DND-41 (cell line): ENCODE data around the gene DNAJC21.
"Not testable (repeated sequence)": the region's sequence is repeated elsewhere in the genome, so short reads cannot be mapped to it uniquely, and the experiment has no call there.

Experiments used
- ATAC-seq: fragments of 200-7000 bp; cut with Tn5 transposase; 3 replicates; pipeline ENCODE4 v1.9.1; 2021; ENCODE audit warnings: low read depth; ENCODE audit not compliant: insufficient read depth
- DNase-seq: peaks from one replicate; pipeline ENCODE4 v3.0.0-alpha.2; 2020
- H2AFZ ChIP-seq: 2 replicates; pipeline ENCODE4 v1.6.0; 2012; ENCODE audit warnings: low read depth, low read length
- H3K27ac ChIP-seq: 2 replicates; pipeline ENCODE4 v1.5.1; 2012; ENCODE audit warnings: low read length, inconsistent platforms
- H3K27me3 ChIP-seq: fragments of 200-600 bp; sonication (generic); 2 replicates; pipeline ENCODE4 v1.6.0; 2012; ENCODE audit warnings: low read length, mild to moderate bottlenecking, inconsistent platforms; ENCODE audit not compliant: insufficient read depth, poor library complexity
- H3K36me3 ChIP-seq: 2 replicates; pipeline ENCODE4 v1.5.1; 2012; ENCODE audit warnings: low read length, inconsistent platforms; ENCODE audit not compliant: insufficient read depth
- H3K4me1 ChIP-seq: 2 replicates; pipeline ENCODE4 v1.5.1; 2012; ENCODE audit warnings: mild to moderate bottlenecking, low read length; ENCODE audit not compliant: insufficient read depth
- H3K4me2 ChIP-seq: 2 replicates; pipeline ENCODE4 v1.6.0; 2012; ENCODE audit warnings: mild to moderate bottlenecking, moderate library complexity, low read length, inconsistent platforms; ENCODE audit not compliant: insufficient read depth
- H3K4me3 ChIP-seq, 2 experiments: fragments of 200-600 bp in 1 of 2; shearing (Covaris generic) in 1 of 2; 2 replicates each; pipeline ENCODE4 v1.5.1; 2012 to 2016; ENCODE audit warnings: inconsistent platforms in 2 of 2, low read length in 2 of 2, mild to moderate bottlenecking in 2 of 2, low read depth in 1 of 2, moderate library complexity in 1 of 2
- H3K79me2 ChIP-seq: 2 replicates; pipeline ENCODE4 v1.6.0; 2012; ENCODE audit warnings: low read length, inconsistent platforms; ENCODE audit not compliant: insufficient read depth
- H3K9ac ChIP-seq: 2 replicates; pipeline ENCODE4 v1.6.0; 2012; ENCODE audit warnings: low read depth, mild to moderate bottlenecking, inconsistent platforms, low read length, moderate library complexity
- H3K9me3 ChIP-seq: 2 replicates; pipeline ENCODE4 v1.5.1; 2012; ENCODE audit warnings: low read length, moderate library complexity, mild to moderate bottlenecking, inconsistent platforms; ENCODE audit not compliant: insufficient read depth, severe bottlenecking
- H4K20me1 ChIP-seq: 2 replicates; pipeline ENCODE4 v1.6.0; 2012; ENCODE audit warnings: low read length; ENCODE audit not compliant: insufficient read depth
- EZH2 ChIP-seq: IDR thresholded peaks from 3 replicates; pipeline ENCODE4 v1.6.1; 2012; ENCODE audit warnings: borderline replicate concordance, low read depth, mild to moderate bottlenecking, moderate library complexity, low read length, inconsistent platforms; ENCODE audit not compliant: severe bottlenecking
- TF ChIP-seq, protein P1 (sequence below): IDR thresholded peaks from 2 replicates; pipeline ENCODE4 v1.5.1; 2012; ENCODE audit warnings: borderline replicate concordance, low read length, moderate library complexity, mild to moderate bottlenecking; ENCODE audit not compliant: poor library complexity, severe bottlenecking; ENCODE audit errors: extremely low read depth

Gene DNAJC21

GRCh38 chr5:34968258-34968657 is 38.9 kb downstream of the DNAJC21 start:
- Histone ChIP-seq H3K4me3 (no peak overlapping the region), H3K9me3 (no peaks in the 10 kb centered on the region), H3K27me3 (no peaks in the 10 kb centered on the region), H3K9ac (no peak overlapping the region), H3K79me2 (no peaks in the 10 kb centered on the region), H4K20me1 (no peaks in the 10 kb centered on the region), H3K4me1 (no peaks in the 10 kb centered on the region), H3K4me2 (no peak overlapping the region), H2AFZ (no peak overlapping the region), H3K27ac (no peak overlapping the region), H3K36me3 (no peaks in the 10 kb centered on the region; the same call in 1 of the 2 replicates)
- DNase-seq = no peak
- no peak for TF ChIP-seq EZH2
- TF ChIP-seq, protein P1, sequence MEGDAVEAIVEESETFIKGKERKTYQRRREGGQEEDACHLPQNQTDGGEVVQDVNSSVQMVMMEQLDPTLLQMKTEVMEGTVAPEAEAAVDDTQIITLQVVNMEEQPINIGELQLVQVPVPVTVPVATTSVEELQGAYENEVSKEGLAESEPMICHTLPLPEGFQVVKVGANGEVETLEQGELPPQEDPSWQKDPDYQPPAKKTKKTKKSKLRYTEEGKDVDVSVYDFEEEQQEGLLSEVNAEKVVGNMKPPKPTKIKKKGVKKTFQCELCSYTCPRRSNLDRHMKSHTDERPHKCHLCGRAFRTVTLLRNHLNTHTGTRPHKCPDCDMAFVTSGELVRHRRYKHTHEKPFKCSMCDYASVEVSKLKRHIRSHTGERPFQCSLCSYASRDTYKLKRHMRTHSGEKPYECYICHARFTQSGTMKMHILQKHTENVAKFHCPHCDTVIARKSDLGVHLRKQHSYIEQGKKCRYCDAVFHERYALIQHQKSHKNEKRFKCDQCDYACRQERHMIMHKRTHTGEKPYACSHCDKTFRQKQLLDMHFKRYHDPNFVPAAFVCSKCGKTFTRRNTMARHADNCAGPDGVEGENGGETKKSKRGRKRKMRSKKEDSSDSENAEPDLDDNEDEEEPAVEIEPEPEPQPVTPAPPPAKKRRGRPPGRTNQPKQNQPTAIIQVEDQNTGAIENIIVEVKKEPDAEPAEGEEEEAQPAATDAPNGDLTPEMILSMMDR = no peak
- no peak for ATAC-seq

DNA sequence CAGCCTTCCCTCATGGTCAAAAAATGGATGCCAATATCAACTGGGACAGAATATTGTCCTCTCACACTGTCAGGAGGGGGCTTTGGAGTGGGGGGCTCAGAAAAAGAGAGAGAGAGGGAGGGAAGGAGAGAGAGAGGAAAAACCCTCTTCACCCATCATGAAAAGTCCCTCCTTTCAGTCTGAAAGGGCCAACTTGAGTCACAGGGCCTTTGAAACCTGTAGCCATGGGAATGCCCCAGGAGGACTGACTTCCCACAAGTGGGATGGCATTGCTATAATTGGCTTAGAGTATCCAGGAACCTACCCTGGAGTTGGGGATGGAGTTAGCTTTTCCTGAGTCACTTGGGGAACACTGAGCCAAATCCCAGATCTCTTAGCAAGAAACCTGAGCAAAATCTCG is 41.2 kb downstream of the DNAJC21 start:
- DNase-seq = no peak
- H4K20me1 ChIP-seq = no peaks in the 10 kb centered on the region
- TF ChIP-seq, protein P1 = no peak
- no peak overlapping the region for H3K4me2 ChIP-seq
- no peaks in the 10 kb centered on the region for H3K4me1 ChIP-seq
- H2AFZ ChIP-seq = no peak overlapping the region
- no peak for ATAC-seq
- H3K36me3 ChIP-seq = no peaks in the 10 kb centered on the region; the same call in 1 of the 2 replicates
- H3K4me3 ChIP-seq = no peak overlapping the region
- H3K9me3 ChIP-seq = no peaks in the 10 kb centered on the region
- H3K27me3 ChIP-seq = no peaks in the 10 kb centered on the region
- no peak overlapping the region for H3K27ac ChIP-seq
- H3K9ac ChIP-seq = no peak overlapping the region
- no peaks in the 10 kb centered on the region for H3K79me2 ChIP-seq

DNA sequence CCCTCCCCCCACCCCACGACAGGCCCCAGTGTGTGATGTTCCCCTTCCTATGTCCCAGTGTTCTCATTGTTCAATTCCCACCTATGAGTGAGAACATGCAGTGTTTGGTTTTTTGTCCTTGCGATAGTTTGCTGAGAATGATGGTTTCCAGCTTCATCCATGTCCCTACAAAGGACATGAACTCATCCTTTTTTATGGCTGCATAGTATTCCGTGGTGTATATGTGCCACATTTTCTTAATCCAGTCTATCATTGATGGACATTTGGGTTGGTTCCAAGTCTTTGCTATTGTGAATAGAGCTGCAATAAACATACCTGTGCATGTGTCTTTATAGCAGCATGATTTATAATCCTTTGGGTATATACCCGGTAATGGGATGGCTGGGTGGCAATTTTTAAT is 42.3 kb downstream of the DNAJC21 start:
- not testable (repeated sequence) for H3K4me1 ChIP-seq, H3K27ac ChIP-seq, H3K79me2 ChIP-seq, ATAC-seq, DNase-seq, H4K20me1 ChIP-seq, H3K9me3 ChIP-seq, H3K27me3 ChIP-seq, H3K36me3 ChIP-seq, H3K4me2 ChIP-seq, H3K4me3 ChIP-seq, H2AFZ ChIP-seq, H3K9ac ChIP-seq

DNA sequence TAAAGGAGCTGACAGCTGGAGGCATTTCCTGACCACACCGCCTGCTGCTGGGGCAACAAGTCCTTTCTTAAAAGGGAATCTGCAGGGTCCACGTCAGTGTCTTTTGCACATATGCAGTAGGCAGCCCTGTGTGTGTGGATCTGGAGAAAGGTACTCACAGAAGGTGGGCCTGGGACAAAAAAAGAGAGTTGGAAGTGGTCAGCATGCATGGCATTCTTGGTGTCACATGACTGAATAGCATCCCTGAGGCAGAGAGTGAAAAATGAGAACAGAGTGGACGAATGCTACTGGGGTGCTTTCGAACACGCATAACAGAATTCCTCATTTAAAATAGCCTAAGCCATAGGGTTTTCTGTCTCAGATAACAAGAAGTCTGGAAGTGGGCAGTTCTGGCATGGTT is 47.0 kb downstream of the DNAJC21 start:
- no peaks in the 10 kb centered on the region for H3K27me3 ChIP-seq
- H3K4me2 ChIP-seq = no peak overlapping the region
- H2AFZ ChIP-seq = no peak overlapping the region
- no peak overlapping the region for H3K4me3 ChIP-seq
- no peak overlapping the region for H3K27ac ChIP-seq
- DNase-seq = no peak
- H3K36me3 ChIP-seq = no peaks in the 10 kb centered on the region
- ATAC-seq = no peak
- H3K79me2 ChIP-seq = no peaks in the 10 kb centered on the region
- no peak overlapping the region for H3K9ac ChIP-seq
- TF ChIP-seq, protein P1 = no peak
- TF ChIP-seq EZH2 = no peak
- H3K4me1 ChIP-seq = no peaks in the 10 kb centered on the region
- H4K20me1 ChIP-seq = no peaks in the 10 kb centered on the region
- no peaks in the 10 kb centered on the region for H3K9me3 ChIP-seq
